Measurements from ENCODE around the gene OGFR.

DNA sequence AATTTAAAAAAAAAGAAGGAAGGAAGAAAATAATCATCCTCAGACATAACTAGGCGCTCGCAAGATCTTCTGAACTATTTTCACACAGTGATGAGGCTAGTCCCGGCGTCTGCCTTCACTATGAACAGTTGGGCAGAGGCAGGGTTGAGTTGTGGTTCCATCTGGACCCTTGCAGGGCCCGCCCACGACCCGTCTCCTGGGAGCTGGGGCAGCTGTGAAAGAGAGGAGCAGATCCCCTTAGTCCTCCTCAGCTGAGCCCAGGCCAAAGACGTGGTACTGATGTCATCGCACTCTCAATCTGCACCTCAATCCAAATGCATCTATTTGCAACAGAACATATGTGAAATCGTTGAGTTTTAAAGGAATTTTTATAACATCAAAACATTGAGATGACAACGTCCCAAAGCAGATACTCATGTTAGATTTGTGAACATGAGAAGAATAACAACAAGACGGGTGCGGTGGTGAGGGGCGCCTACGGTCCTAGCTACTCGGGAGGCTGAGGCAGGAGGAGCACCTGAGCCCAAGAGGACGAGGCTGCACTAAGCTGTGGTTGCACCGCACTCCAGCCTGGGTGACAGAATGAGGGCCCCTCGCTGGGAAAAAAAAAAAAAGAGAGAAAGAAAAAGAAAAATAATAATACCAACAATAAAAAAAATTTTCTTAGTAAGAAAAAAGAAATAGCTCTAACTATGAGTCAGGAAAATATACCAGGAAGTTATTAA lies 41.7 kb downstream of the OGFR start:
- TF ChIP-seq, protein P1, sequence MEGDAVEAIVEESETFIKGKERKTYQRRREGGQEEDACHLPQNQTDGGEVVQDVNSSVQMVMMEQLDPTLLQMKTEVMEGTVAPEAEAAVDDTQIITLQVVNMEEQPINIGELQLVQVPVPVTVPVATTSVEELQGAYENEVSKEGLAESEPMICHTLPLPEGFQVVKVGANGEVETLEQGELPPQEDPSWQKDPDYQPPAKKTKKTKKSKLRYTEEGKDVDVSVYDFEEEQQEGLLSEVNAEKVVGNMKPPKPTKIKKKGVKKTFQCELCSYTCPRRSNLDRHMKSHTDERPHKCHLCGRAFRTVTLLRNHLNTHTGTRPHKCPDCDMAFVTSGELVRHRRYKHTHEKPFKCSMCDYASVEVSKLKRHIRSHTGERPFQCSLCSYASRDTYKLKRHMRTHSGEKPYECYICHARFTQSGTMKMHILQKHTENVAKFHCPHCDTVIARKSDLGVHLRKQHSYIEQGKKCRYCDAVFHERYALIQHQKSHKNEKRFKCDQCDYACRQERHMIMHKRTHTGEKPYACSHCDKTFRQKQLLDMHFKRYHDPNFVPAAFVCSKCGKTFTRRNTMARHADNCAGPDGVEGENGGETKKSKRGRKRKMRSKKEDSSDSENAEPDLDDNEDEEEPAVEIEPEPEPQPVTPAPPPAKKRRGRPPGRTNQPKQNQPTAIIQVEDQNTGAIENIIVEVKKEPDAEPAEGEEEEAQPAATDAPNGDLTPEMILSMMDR (IDR thresholded peaks at IDR 0.05): no peak
- TF ChIP-seq POLR2A (IDR thresholded peaks at IDR 0.05) (no peak), POLR2AphosphoS5 (IDR thresholded peaks at IDR 0.05) (no peak)

Measured in prostate gland (tissue), 2 donors.